GM12874 (cell line): ENCODE data around the gene EYA3.

Experiments
- TF ChIP-seq, protein P1 (sequence below): IDR thresholded peaks from 2 replicates; pipeline ENCODE4 v1.5.1; 2011; ENCODE audit warnings: low read depth, mild to moderate bottlenecking, control low read depth, low read length, moderate library complexity; ENCODE audit not compliant: insufficient read depth

The EYA3 gene

DNA sequence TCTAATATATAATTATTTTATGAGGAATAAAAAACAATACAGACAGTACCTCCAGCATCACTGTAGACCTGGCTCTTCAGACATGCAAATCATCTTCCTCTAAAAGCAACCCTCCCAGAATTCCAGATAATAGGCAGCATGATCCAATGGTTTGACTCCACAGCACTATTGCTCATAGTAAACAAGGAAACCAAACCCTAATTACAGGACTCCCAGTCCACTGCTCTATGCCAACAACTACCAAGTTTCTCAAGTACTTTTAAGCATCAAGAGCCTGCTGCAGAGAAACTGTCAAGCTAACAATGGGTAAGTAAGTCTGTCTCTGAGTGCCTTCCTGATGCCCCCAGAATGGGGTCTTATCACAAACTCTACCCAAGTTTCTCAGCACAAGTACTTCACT, 57.2 kb downstream of the EYA3 start:
- TF ChIP-seq, protein P1, sequence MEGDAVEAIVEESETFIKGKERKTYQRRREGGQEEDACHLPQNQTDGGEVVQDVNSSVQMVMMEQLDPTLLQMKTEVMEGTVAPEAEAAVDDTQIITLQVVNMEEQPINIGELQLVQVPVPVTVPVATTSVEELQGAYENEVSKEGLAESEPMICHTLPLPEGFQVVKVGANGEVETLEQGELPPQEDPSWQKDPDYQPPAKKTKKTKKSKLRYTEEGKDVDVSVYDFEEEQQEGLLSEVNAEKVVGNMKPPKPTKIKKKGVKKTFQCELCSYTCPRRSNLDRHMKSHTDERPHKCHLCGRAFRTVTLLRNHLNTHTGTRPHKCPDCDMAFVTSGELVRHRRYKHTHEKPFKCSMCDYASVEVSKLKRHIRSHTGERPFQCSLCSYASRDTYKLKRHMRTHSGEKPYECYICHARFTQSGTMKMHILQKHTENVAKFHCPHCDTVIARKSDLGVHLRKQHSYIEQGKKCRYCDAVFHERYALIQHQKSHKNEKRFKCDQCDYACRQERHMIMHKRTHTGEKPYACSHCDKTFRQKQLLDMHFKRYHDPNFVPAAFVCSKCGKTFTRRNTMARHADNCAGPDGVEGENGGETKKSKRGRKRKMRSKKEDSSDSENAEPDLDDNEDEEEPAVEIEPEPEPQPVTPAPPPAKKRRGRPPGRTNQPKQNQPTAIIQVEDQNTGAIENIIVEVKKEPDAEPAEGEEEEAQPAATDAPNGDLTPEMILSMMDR: no peak

GRCh38 chr1:28028873-28029654, 59.3 kb downstream of the EYA3 start:
- TF ChIP-seq, protein P1: no peak

DNA sequence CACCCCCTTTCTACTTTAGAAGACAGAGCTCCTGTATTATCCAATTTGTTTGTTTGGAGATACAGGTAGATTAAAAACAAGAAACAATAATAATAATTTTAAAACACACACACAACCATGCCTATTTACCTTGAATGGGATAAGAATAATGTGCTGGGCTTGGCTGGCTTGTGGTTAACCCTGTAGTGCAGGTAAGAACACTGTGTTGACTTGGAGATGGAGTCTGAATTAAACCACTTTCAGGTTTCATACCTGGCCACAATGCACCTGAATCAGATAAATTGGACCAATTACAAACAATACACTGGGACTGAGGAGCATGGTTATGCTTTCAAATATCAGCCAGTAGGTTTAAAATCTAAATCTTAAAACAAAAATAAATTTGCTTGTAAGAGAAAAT, 60.8 kb downstream of the EYA3 start:
- TF ChIP-seq, protein P1: no peak

DNA sequence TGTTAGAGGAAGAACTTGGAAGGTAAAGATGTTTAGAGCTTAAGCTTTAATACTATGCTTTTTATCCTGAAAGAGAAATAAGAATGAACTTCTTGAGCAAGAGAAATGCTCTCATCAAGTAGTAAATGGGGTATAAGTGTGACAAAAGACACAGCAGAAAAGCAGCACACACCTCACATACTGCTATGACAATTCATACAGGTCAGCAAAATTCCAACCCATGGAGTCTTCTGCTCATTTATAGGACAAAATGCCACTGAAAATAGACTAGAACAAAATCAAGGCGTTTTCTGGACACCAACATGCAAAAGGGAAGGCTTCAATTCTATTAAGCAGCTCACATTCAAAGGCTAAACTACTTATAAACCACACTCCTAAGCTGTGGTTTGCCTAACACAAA, 61.2 kb downstream of the EYA3 start:
- TF ChIP-seq, protein P1: no peak

DNA sequence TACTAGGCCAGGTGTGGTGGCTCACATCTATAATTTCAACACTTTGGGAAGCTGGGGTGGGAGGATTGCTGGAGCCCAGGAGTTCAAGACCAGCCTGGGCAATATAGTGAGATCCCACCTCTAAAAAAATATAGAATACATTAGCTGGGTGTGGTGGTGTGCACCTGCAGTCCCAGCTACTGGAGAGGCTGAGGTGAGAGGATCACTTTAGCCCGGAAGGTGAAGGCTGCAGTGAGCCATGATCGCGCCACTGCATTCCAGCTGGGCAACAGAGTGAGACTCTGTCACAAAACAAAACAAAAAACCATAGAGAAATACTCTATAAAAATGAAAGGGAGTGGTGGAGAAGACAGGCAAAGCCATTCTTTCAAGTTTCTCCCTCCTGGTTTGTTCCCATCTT, 62.1 kb downstream of the EYA3 start:
- TF ChIP-seq, protein P1: no peak

DNA sequence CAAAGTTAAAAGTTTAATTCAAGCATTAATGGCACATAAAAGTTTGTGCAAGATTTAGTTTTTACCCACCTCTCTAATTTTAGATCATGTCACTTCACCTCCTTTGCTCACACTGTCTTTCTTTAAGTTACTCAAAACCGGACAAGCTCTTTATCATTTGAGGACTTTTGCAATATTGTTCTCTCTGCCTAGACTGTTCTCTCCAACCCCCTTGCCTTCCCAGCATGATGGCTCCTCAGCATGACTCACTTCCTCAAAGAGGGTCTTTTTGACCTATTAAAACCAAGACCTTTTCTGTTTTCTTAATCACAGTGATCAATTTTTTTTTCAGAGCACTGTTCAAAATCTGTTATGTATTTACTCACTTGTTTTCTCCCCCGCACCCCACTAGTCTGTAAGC, 67.3 kb downstream of the EYA3 start:
- TF ChIP-seq, protein P1: no peak

DNA sequence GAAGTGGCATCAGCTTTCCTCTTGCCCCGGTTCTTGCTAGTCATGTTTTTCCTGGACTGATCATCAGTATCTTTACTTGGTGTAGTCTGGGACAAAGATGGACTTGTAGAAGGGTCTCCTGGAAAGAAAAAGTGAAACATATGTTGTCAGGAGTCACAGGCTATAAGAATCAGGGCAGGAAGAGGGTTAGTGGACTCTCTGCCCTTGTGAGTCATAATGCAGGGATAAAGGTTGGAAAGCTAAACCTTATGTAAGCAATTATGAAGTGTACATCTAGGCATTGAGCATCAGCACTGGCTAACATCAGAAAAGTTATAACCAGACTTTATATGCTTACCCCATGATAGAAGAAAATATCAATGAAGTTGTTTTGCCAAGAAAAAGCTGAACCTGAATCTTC, 77.4 kb downstream of the EYA3 start:
- TF ChIP-seq, protein P1: no peak
